ENCODE data around the gene BLOC1S5. TPM values are rescaled to one million over a fixed set of nuclear protein-coding genes. Genes with fewer than 3 reads are reported as not detected.

BLOC1S5 gene
- total and polyA plus RNA-seq, 12 donors = 5.3 to 27.7 (median 15.0) TPM

DNA sequence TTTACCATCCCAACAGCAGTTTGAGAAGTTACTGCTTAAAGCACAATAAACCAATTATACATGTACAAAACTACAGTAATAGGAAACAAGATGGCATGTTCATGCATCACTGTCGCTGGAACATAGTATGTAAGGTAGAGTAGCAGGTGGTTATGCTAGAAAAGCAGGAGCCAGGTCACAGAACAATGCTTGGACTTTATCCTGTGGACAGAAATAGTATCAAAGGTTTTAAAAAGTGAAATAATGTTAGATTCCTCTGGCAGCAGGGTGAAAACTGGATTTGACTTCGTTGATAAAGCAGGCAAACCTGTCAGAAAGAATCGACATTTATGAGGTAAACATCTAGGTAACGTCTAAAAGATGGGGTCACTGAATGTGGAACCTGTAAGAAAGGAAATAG is 2.5 kb downstream of the BLOC1S5 start:
- no peak overlapping the region for H3K27ac ChIP-seq
- TF ChIP-seq POLR2A (IDR thresholded peaks at IDR 0.05) (no peak), CTCF (IDR thresholded peaks at IDR 0.05) (no peak)
- H3K4me1 ChIP-seq (replicated peaks in 1 of 2) = peaks cover 0 to 19% of the 10 kb centered on the region in 2 donors
- WGBS, 4 donors = 87 to 93% (median 90%) methylated on average over 4 of the region's 4 CpGs
- H3K36me3 ChIP-seq (replicated peaks in 1 of 2) = peaks cover 0 to 12% of the 10 kb centered on the region in 2 donors
- no peak overlapping the region for H3K4me3 ChIP-seq
- H3K9me3 ChIP-seq (replicated peaks in 1 of 3) = no peaks in the 10 kb centered on the region
- intact Hi-C loops (cut with DNase I) = no loop called here
- no peaks in the 10 kb centered on the region for H3K27me3 ChIP-seq
- no peak for DNase-seq

DNA sequence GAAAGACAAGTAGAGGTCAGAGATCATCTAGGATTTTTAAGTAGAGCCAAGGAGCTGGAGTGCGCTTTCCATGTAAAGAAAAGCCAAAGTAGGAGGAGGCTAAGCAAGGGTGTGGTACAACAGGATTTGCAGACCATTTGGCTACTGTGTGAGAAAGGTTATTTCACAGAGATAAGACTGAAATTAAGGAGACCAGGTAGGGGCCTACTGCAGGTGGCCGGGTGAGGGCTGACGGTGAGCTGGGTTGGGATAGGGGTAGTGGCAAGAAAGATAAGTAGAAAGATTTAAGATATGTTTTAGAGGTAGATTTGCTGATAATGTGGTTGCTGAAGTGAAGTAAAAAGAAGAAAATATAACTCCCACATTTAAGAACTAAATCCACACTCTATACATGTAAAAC is 3.8 kb downstream of the BLOC1S5 start:
- H3K4me3 ChIP-seq = no peak overlapping the region
- no peak overlapping the region for H3K27ac ChIP-seq
- peaks cover 0 to 19% of the 10 kb centered on the region in 2 donors for H3K4me1 ChIP-seq (replicated peaks in 1 of 2)
- peaks cover 0 to 12% of the 10 kb centered on the region in 2 donors for H3K36me3 ChIP-seq (replicated peaks in 1 of 2)
- no peak for DNase-seq
- WGBS, 4 donors = 85 to 96% (median 92%) methylated on average over 3 of the region's 3 CpGs
- no peaks in the 10 kb centered on the region for H3K27me3 ChIP-seq
- H3K9me3 ChIP-seq (replicated peaks in 1 of 3) = no peaks in the 10 kb centered on the region
- TF ChIP-seq POLR2A (IDR thresholded peaks at IDR 0.05) = no peak
- TF ChIP-seq CTCF (IDR thresholded peaks at IDR 0.05) = no peak
- intact Hi-C loops (cut with DNase I) = no loop called here

DNA sequence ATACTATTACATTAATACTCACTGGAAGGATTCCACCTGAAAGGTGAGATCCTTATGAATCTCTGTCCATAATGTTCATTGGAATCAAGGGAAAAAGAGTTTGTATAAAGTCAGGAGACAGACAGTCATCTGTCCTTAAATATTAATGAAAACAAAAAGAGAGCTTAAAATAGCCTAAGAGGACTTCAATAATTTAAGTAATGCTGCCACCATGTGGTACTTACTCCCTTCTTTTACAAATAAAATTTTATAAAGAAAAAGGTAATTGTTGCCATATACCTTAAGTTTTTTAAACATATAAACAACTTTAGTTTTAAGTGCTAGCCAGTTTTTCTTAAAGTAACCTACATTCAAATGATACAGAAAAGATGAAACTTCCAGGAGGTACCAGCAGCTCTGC is 5.1 kb downstream of the BLOC1S5 start:
- H3K27me3 ChIP-seq = no peaks in the 10 kb centered on the region
- H3K27ac ChIP-seq = no peak overlapping the region
- intact Hi-C loops (cut with DNase I) = loop anchor here in 1 of 2 donors (5.0 kb wide), 1 partner anchor 337 kb away; no protein-coding TSS in a partner anchor
- peaks cover 0 to 12% of the 10 kb centered on the region in 2 donors for H3K4me1 ChIP-seq (replicated peaks in 1 of 2)
- TF ChIP-seq POLR2A (IDR thresholded peaks at IDR 0.05) (no peak), CTCF (IDR thresholded peaks at IDR 0.05) (peak; percentile 15 to 46 (median 32))
- peaks cover 0 to 12% of the 10 kb centered on the region in 2 donors for H3K36me3 ChIP-seq (replicated peaks in 1 of 2)
- DNase-seq = no peak
- no peaks in the 10 kb centered on the region for H3K9me3 ChIP-seq (replicated peaks in 1 of 3)
- no peak overlapping the region for H3K4me3 ChIP-seq

DNA sequence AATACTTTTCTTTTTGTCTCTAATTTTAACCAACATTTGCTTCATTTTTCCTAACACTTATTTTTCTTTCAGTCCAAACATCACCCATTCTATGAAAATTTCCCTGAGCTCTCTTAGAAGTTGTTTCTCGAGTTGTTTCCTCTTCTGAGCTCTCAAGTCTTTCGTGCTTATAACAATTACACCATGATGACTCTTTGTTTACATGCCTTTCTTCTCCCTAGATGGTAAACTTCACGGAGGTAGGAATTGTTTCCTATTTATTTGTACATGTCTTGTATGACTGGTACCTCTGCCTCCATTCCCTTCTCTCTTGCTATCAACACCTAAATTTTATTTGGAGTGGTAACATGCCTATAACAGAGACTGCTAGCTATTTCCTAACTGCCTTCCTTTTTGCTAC is 6.4 kb downstream of the BLOC1S5 start:
- intact Hi-C loops (cut with DNase I) = loop anchor here in 1 of 2 donors (5.0 kb wide), 1 partner anchor 335 kb away; no protein-coding TSS in a partner anchor
- Histone ChIP-seq H3K4me1 (replicated peaks in 1 of 2) (peaks cover 0 to 4% of the 10 kb centered on the region in 2 donors), H3K27ac (no peak overlapping the region), H3K27me3 (no peaks in the 10 kb centered on the region), H3K4me3 (no peak overlapping the region), H3K9me3 (replicated peaks in 1 of 3) (no peaks in the 10 kb centered on the region), H3K36me3 (replicated peaks in 1 of 2) (peaks cover 0 to 12% of the 10 kb centered on the region in 2 donors)
- no peak for DNase-seq
- 88 to 94% (median 93%) methylated on average over 3 of the region's 3 CpGs for WGBS, 4 donors
- TF ChIP-seq POLR2A (IDR thresholded peaks at IDR 0.05) (no peak), CTCF (IDR thresholded peaks at IDR 0.05) (no peak)

Data from adrenal gland (tissue), 12 donors.